ENCODE results near the gene PGM5.

DNA sequence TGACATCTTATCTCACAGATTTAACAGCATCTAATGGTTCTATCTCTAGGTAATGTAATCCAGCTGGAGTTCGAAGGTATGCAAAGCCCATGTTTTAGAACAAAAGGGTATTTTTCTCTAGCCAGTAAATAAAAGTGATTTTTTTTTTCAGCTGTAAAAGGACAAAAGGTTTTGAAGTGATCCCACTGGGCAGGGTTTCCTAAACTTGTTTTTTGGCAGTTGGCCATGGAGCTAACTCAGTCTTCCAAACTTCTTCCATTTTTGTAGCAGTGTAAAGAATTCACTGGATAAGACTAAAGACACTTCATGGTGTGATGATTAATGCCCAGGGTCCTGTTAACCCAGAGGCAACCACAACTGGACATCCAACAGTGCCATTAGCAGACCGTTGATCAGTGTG lies 120.4 kb downstream of the PGM5 start:
- TF ChIP-seq JUN (IDR thresholded peaks at IDR 0.05; ENCODE audit: low read depth, low read length) (no peak), POLR2A (IDR thresholded peaks at IDR 0.05; ENCODE audit: control extremely low read depth in 1 of 2, low read depth in 2 of 2, low read length in 2 of 2) (no peak), JUND (IDR thresholded peaks at IDR 0.05; ENCODE audit: low read length) (no peak), SP1 (IDR thresholded peaks at IDR 0.05; ENCODE audit: low read depth, low read length) (no peak), EP300 (IDR thresholded peaks at IDR 0.05; ENCODE audit: borderline replicate concordance in 1 of 2, low read depth in 2 of 2, low read length in 2 of 2) (no peak), RFX5 (IDR thresholded peaks at IDR 0.05; ENCODE audit: borderline replicate concordance, low read depth, low read length) (no peak), CEBPB (IDR thresholded peaks at IDR 0.05; ENCODE audit: low read depth, low read length) (no peak), TAF1 (IDR thresholded peaks at IDR 0.05; ENCODE audit: low read depth, low read length) (no peak)
- TF ChIP-seq, protein P1, sequence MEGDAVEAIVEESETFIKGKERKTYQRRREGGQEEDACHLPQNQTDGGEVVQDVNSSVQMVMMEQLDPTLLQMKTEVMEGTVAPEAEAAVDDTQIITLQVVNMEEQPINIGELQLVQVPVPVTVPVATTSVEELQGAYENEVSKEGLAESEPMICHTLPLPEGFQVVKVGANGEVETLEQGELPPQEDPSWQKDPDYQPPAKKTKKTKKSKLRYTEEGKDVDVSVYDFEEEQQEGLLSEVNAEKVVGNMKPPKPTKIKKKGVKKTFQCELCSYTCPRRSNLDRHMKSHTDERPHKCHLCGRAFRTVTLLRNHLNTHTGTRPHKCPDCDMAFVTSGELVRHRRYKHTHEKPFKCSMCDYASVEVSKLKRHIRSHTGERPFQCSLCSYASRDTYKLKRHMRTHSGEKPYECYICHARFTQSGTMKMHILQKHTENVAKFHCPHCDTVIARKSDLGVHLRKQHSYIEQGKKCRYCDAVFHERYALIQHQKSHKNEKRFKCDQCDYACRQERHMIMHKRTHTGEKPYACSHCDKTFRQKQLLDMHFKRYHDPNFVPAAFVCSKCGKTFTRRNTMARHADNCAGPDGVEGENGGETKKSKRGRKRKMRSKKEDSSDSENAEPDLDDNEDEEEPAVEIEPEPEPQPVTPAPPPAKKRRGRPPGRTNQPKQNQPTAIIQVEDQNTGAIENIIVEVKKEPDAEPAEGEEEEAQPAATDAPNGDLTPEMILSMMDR (IDR thresholded peaks at IDR 0.05; ENCODE audit: control extremely low read depth in 1 of 3, insufficient read depth in 1 of 3, low read depth in 1 of 3, low read length in 3 of 3): no peak
- TF ChIP-seq, protein P2, sequence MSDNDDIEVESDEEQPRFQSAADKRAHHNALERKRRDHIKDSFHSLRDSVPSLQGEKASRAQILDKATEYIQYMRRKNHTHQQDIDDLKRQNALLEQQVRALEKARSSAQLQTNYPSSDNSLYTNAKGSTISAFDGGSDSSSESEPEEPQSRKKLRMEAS (IDR thresholded peaks at IDR 0.05): no peak
